SH-SY5Y (cell line): ENCODE data around the gene C2orf76.

Source experiments
- GATA2 ChIP-seq: IDR thresholded peaks from 2 replicates; pipeline ENCODE4 v1.6.1; 2011; ENCODE audit warnings: mild to moderate bottlenecking, low read depth, low read length
- GATA3 ChIP-seq: IDR thresholded peaks from 2 replicates; pipeline ENCODE4 v1.6.1; 2011; ENCODE audit warnings: low read depth, mild to moderate bottlenecking, low read length, moderate library complexity

DNA sequence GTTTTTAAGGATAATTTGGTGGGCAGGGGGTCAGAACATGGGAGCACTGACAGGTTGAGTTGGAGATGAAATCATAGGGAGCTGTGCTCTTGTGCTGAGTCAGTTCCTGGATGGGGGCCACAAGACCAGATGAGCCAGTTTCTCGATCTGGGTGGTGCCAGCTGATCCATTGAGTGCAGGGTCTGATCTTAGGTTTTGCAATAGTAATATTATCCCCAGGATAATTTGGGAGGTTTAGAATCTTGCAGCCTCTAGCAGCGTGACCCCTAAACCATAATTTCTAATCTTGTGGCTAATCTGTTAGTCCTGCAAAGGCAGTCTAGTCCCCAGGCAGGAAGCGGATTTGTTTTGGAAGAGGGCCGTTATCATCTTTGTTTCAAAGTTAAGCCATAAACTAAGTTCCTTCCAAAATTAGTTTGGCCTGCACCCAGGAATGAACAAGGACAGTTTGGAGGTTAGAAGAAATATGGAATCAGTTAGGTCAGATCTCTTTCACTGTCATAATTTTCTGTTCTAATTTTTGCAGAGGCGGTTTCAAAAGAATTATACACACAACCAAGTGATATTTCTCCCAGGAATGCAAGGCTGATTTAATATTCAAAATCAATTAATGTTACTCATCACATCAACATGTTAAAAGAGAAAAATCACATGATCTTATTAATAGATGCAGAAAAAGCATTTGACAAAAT, 23.1 kb upstream of the C2orf76 start:
- TF ChIP-seq GATA3 (no peak), GATA2 (no peak; the same call in 1 of the 2 replicates)
